ENCODE data around the gene TEX54. TPM values are rescaled to one million over a fixed set of nuclear protein-coding genes. Genes with fewer than 3 reads are reported as not detected.
A peak's percentile ranks its signal among the peaks of the same experiment; 100 is the strongest.
"Not testable (repeated sequence)": the region's sequence is repeated elsewhere in the genome, so short reads cannot be mapped to it uniquely, and the experiment has no call there.

TEX54 gene
- total RNA-seq, 1 donor from 2014 or later, result not detected

DNA sequence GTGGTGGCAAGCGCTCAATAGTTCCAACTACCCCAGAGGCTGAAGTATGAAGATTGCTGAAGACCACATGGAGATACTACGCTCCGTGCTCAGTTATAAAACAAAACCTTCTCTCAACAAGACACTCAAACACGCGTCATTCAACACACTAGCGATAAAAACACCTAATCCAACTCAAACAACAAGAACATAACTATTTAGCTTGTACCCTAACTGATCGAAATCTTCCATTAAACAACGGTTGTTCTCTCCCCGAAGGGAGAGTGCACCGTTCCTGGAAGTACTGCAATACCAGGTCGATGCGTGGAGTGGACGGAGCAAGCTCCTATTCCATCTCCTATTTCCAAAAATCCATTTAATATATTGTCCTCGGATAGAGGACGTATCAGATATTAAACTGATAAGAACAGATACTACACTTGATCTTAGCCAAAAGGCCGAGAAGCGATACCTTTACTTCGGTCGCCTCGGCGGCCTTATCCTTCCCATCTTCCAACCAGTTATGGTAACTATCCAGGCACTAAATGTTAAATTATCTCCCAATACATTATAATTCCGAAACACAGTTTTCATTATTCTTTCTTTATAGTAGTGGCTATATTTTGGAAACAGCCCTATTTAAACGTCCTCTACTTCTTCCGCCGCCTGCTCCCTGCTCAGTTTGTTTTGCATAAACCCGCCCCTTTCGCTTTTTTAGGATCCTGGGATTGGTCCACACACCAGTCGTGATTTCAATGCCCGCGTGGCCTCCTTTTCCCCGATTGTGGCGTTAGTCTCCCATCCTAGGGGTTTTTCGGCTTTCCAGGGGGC is 8.9 kb upstream of the TEX54 start:
- intact Hi-C loops (cut with DNase I), result loop anchor here (1.0 to 2.0 kb wide), 2 partner anchors 13 to 39 kb away; partner anchors contain the start of gene SLC3A2
- DNase-seq (ENCODE audit: low spot score), result peak; percentile 92

DNA sequence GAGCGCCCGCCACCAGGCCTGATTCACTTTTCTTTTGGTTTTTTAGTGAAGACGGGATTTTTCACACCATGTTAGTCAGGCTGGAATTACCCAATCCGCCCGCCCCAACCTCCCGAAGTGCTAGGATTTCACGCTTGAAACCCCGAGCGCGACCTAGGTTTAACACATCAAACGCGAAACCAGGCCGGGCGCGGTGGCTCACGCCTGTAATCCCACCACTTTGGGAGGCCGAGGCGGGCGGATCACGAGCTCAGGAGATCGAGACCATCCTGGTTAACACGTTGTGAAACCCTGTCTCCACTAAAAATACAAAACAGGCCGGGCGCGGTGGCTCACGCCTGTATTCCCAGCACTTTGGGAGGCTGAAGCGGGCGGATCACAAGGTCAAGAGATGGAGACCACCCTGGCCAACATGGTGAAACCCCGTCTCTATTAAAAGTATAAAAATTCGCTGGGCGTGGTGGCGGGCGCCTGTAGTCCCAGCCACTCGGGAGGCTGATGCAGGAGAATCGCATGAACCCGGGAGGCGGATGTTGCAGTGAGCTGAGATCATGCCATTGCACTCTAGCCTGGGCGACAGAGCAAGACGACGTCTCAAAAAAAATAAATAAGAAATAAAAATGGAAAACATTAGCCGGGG is 8.2 kb upstream of the TEX54 start:
- peak; percentile 79 for DNase-seq (ENCODE audit: low spot score)
- intact Hi-C loops (cut with DNase I), result loop anchor here (2.0 kb wide), 1 partner anchor 40 kb away; the partner anchor contains the start of gene SLC3A2

DNA sequence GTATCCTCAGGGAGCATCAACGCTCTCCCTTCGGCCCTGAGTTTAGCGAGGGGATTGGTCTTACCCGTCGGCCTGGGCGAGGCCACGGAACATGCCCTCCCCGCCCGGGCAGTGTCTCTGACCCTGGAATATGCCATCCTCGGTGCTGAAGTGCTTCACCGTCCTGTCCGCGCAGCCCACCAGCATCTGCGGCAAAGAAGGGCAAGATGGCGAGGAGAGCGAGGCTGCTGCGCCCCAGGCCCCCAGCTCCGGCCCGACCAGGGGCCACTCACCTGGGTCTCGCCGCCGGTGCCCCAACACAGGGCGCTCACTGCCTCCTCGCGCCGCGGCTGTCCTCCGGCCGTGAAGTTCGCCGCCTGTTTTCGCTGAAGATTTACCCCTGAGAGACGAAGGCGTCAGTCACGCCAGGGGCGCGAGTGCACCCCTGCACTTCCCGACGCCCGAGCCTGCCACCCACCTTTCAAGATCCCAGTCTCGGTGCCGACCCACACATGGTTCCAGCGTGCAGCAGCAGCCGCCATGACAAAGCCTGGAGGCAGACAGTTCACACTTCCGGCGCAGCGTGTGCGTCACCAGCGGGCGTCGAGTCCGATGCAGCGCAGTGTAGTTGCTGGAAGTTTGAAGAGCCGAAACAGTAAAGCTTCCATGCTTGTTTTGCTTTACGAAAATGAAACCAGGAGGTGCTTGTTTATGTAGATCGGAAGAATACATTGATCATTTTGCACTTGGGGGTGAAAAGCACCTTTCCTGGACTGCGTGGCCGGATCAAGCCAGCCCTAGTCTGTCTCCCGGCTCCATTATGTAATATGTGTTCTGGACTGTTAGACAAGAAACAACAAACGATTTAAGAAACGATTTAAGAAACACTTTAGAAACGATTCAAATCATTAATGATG is 6.7 kb upstream of the TEX54 start, which contains the start of gene WDR74:
TSS of gene WDR74 (minus strand) at position 541 of the 896 bp plus-strand sequence. CDS start at position 521, 20 bp downstream.
- intact Hi-C loops (cut with DNase I), result loop anchor here (2.0 to 5.0 kb wide), 2 partner anchors 52 to 112 kb away; partner anchors contain the start of genes HNRNPUL2, TMEM179B and TTC9C
- peak; percentile 97 for DNase-seq (ENCODE audit: low spot score)

DNA sequence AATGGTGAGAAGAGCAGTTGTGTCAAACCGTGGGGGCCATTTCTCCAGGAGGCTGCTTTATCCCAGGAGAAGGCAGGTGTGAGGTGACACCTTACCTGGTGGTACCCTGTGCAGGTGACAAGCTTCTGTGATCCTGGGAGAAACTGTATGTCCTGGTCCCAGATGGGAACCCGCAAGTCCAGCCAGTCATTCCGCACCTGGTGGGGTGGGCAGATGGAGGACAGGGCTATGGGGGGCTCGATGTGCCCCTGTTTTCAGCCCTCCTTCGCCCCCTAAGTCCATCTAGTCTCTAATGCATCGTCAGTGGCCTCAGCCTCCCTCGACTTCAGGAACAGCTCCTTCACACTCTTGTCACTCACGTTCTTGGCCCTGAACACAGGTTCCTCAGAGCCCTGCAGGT is 2.7 kb upstream of the TEX54 start:
- no peak for DNase-seq (ENCODE audit: low spot score)
- intact Hi-C loops (cut with DNase I), result loop anchor here (5.0 kb wide), 1 partner anchor 108 kb away; the partner anchor contains the start of genes HNRNPUL2 and TTC9C

DNA sequence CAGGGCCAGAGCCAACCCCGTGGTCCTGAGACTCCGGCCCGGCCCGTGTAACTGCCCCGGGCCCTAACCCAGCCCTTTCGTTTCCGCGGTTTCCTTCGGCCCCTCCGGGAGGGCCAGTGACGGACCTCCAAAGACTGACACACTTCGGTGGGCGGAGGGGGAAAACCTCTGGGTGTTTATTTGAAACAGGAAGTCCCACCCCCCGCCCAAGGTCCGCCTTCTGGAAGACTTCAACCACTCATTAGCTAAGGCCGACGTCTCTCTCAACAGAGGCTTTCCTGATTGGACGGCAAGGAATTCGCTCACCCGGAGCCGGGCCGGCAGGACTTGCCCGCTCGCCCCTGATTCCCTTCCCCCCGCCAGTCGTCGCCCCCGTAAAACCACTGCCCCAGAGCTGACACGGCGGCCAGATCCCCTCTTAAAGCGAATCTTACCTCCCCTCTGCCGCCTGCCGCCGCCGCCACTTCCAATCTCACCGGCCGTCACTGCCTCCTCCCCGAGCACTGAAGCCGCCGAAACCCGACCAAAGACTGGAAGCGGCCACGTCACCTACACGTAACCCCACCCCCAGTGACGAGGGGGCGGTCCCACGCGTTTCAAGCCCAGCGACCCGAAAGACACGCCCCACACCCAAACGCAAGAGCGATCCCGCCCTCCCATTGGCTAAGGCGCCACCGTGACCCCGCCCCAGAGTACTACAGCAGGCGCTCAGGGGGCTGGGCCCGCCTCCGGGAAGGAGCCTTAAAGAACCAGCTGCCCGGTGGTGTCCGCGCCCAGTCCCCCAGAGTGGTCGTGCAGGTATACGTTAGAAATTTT is 913 bp downstream of the TEX54 start, which contains the start of gene STX5:
TSS of gene STX5 (minus strand) at position 532 of the 816 bp plus-strand sequence. CDS start 808 bp downstream, outside the sequence.
- DNase-seq (ENCODE audit: low spot score), result peak; percentile 100
- intact Hi-C loops (cut with DNase I), result no loop called here

DNA sequence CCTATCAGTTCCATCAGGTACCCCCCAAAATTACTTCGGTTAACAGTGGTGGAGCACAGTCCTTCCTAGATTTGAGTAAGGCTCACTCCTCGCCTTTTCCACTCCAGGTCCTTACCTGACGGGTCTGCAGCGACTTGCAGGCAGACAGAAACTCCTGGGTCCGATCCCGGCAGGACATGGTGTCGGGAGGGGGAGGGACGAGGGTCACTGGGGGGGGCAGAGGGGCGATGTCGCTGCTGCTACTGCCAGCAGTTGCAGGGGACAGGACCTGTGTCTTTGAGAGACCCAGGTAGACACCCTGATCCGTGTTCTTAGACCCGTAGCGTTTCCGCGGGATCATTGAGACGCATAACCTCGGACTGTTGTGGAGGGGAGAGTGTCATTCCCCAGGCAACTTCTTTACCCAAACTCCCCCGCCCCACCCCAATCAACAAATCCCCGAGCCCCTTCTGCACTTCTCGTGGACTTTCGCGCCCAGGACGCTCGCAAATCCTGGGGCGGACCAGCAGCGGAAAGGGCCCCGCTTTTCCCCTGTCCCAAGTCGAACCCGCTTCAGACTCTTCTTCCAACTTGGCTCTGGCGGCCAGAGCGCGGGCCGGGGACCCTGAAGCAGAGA is 1.6 kb downstream of the TEX54 start:
- DNase-seq (ENCODE audit: low spot score), result no peak
- intact Hi-C loops (cut with DNase I), result no loop called here

DNA sequence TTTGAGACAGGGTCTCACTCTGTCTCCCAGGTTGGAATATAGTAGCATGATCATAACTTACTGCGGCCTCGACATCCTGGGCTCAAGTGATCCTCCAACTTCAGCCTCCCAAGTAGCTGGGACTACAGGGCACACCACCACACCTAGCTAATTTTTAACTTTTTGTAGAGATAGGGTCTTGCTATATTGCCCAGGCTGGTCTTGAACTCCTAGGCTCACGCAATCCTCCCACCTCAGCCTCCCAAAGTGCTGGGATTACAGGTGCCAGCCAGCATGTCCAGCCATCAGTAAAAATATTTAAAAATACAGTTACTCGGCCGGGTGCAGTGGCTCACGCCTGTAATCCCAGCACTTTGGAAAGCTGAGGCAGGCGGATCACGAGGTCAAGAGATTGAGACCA is 4.5 kb downstream of the TEX54 start:
- intact Hi-C loops (cut with DNase I); DNase-seq (ENCODE audit: low spot score): not testable (repeated sequence)

DNA sequence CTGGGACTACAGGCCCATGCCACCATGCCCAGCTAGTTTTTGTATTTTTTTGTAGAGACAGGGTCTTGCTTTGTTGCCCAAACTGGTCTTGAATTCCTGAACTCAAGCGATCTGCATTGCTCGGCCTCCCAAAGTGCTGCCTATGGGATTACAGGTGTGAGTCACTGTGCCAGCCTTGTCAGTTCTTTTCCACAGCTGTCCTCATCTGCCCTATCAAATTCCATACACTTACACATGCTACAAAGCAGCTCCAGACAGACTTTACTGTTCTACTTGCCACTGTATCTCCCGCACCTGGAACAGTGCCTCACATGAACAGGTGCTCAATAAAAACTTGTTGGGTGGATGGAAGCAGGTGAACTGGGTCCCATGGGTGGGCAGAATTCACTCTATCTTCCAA is 9.0 kb downstream of the TEX54 start:
- DNase-seq (ENCODE audit: low spot score), result no peak
- intact Hi-C loops (cut with DNase I), result no loop called here

DNA sequence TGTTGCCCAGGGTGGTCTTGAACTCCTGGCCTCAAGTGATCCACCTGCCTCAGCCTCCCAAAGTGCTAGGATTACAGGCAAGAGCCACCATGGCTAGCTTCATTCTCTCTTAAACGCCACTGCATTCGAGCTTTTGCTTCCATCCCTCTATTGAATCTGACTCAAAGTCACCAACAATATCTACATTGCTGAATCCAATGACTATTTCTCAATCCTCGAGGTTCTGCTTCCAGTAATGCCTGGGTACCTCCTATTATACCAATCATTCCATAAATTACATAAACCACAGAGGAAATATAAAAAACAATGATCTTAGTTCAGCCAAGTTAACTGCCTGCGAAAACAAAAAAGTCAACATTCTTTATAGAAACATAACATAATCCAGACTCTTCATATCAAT is 15.5 kb downstream of the TEX54 start:
- intact Hi-C loops (cut with DNase I), result no loop called here
- no peak for DNase-seq (ENCODE audit: low spot score)

DNA sequence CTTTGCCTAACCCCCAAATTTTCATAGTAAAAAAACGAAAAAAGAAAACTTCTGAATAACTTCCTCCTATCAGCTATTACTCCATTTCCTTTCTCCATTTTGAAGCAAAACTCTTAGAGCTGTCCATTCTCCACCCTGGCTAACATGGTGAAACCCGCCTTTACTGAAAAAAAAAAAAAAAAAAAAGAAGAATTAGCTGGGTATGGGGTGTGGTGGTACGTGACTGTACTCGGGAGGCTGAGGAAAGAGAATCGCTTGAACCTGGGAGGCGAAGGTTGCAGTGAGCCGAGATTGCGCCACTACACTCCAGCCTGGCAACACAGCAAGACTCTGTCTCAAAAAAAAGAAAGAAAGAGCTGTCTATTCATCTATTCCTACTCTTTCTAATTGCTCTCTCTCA is 16.1 kb downstream of the TEX54 start:
- DNase-seq (ENCODE audit: low spot score), result no peak
- intact Hi-C loops (cut with DNase I), result no loop called here

DNA sequence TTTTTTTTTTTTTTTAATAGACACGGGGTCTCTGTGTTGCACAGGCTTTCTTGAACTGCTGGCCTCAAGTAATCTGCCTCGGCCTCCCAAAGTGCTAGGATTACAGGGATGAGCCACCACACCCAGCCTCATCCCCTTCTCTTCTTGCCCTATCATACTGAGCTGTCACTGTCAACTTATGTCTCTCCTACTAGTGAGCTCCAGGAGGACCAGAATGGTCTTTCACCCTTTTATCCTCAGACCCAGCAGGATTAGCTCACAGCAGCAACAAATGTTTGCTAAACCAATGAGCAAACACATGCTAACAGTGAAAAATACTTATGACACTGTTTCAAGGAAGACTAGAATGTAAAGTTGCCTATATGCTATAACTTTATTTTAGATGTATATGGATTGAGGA is 21.0 kb downstream of the TEX54 start:
- intact Hi-C loops (cut with DNase I), result no loop called here
- DNase-seq (ENCODE audit: low spot score), result no peak

DNA sequence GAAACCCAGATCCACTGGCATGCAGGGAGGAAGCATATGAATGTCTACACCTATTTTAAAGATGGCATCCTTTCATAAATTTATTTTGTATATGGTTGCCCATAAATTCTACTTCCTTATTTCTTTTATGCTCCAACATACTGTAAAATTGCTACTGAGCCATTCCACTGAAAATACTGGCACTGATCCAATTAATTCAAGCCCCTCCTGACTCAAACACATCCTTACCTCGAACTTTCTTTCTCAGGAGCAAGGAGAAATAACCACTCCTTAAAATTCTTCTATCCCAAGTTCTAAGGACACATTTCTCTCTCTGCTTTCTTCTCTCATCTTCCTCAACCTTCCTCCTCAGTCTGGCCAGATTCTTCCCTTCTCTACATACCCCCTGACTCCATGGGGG is 21.9 kb downstream of the TEX54 start:
- intact Hi-C loops (cut with DNase I), result no loop called here
- no peak for DNase-seq (ENCODE audit: low spot score)

DNA sequence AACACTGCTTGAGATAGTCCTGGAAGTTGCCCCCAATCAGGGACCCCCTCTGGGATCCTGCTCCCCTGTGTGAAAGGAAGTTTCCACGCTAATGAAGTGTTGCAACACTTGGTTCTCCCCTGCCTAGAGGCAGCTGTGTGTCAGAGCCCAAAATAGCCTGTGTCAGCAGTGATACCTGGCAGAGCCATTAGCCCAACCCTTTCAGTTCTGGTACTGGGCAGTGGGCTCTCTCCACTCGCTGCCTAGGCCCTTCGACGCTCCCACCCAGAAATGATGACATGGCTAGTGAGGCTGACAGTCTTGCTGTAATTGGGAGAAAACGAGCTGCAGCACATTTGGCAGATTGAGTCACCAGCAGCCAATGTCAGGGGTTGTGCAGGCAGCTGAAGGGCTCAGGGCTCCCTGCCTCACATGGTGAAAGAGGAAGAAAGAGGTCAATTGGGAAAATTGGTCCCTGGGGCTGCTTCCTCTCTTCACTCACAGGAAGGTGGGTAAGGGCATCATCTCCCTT is 26.0 kb downstream of the TEX54 start:
- DNase-seq (ENCODE audit: low spot score), result no peak
- intact Hi-C loops (cut with DNase I), result no loop called here

DNA sequence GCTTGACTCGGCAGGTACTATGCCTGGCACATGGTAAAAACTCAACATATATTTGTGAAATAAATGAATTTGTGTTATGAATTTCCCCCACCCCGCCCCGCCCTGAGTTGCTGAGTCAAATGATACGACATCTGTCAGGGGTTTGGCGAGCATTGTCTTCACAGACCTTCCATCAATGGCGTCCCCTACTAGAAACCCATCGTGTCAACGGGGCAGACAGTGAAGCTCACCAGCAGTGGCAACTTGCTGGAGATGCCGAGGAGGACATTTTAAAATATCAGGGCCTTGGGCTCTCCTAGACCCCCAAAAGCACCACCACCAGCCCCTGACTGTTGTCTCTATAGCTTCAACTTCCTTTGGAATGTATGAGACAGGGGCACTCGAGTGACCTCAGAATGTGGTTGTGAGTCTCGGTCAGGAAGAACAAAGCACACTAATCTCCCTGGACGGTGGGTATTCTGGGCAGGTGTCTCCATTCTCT is 26.6 kb downstream of the TEX54 start:
- intact Hi-C loops (cut with DNase I), result loop anchor here (1.0 to 2.0 kb wide), 2 partner anchors 14 to 19 kb away; partner anchors contain the start of genes TMEM179B and TMEM223
- no peak for DNase-seq (ENCODE audit: low spot score)

DNA sequence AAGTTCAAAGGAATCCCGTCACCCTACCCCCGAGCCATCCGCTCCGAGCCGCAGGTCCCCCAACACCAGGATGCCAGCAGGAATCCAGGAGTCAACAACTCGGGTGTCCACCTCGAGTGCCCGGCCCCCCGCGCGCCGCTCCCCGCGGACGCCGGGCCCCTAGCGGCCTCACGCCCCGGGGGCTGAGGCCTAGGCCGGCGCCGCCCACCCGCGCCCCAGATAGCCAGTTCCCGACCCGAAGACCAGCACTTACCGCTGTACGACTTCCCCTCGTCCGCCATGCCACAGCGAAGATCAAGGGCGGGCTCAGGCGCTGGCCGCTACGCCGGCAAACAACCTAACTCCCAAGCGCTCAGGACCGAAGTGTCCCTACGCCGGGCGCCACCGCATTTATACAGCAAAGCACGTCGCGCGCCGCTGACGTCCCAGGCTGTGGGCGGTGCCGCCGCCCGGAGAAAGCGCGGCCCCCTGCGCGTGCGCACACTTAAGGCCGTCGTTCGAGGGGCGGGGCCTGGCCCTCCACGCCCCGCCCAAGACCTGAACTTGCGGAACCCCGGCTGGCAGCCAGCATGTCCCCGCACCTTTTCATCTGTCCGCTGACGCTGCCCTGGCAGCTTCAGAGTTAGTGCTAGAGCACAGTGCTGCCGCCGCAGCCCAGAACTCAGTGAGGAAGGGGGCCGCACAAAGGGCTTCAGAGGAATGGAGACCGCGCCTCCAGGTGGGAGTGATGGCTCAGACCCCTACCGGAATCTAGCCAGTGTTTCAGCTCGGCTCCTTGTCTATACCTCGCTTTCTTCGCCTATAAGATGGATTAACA is 27.4 kb downstream of the TEX54 start, which contains the start of gene NXF1:
TSS of gene NXF1 (minus strand) at position 365 of the 817 bp plus-strand sequence. CDS start at position 281, 84 bp downstream.
- intact Hi-C loops (cut with DNase I), result loop anchor here (1.0 to 2.0 kb wide), 2 partner anchors 13 to 18 kb away; partner anchors contain the start of genes TMEM179B and TMEM223
- DNase-seq (ENCODE audit: low spot score), result peak; percentile 98

DNA sequence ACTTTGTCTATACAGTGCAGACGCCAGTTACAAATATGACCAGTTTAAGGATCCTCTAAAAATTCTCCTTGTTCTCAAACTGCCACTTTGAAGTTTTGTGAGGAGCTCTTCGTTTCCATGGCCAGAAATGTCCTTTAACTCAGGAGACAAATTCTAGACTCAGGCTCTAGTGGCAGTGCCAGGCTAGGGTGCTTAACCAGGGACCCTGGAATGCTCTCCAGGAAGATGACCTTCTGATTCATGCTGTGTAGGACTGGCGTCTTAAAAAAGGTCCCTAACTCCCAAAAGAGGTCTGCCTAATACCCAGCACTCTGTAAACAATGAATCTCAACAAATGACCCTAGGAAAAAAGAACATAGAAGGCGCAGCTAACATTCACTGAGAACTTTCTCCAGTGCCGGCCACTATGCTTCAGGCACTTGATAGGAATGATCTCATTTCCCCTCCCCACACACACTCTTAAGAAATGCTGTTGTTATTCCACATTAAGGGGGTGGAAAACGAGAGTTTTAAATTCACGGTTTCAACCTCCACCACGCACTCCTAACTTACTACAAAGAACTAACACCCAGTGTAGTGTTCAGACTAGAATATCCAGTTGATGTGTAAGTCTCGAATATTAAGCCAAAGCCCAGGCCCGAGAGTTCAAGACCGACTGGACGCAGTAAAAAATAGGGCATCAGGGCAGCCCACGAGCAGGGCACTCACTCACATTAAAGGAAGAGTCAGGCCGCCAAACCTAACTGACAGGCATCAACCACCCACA is 28.1 kb downstream of the TEX54 start:
- no peak for DNase-seq (ENCODE audit: low spot score)
- intact Hi-C loops (cut with DNase I), result loop anchor here (1.0 to 2.0 kb wide), 2 partner anchors 12 to 18 kb away; partner anchors contain the start of genes TMEM179B and TMEM223

Measured in cardiac septum (tissue), 1 donor.